Measurements from ENCODE around the gene LTO1. TPM values are rescaled to one million over a fixed set of nuclear protein-coding genes. Genes with fewer than 3 reads are reported as not detected.

LTO1 gene
- total RNA-seq (10 to 100 TPM; 11.2 to 17.5 TPM), polyA plus RNA-seq (ENCODE audit: insufficient read length in 2 of 2) (10 to 100 TPM; 21.5 to 36.6 TPM)
- long read RNA-seq, donor 1, partial matches to known transcripts: 0 of 8 reads
- long read RNA-seq, donor 1, other reads (novel, unspliced or antisense): 0 of 8 reads
- long read RNA-seq, donor 2, partial matches to known transcripts: 0 of 2 reads
- long read RNA-seq, donor 2, other reads (novel, unspliced or antisense): 0 of 2 reads
- long read RNA-seq, donor 3, partial matches to known transcripts: 0 of 2 reads
- long read RNA-seq, donor 3, other reads (novel, unspliced or antisense): 0 of 2 reads
- long read RNA-seq, donor 4, partial matches to known transcripts: 0 of 5 reads
- long read RNA-seq, donor 4, other reads (novel, unspliced or antisense): 0 of 5 reads

DNA sequence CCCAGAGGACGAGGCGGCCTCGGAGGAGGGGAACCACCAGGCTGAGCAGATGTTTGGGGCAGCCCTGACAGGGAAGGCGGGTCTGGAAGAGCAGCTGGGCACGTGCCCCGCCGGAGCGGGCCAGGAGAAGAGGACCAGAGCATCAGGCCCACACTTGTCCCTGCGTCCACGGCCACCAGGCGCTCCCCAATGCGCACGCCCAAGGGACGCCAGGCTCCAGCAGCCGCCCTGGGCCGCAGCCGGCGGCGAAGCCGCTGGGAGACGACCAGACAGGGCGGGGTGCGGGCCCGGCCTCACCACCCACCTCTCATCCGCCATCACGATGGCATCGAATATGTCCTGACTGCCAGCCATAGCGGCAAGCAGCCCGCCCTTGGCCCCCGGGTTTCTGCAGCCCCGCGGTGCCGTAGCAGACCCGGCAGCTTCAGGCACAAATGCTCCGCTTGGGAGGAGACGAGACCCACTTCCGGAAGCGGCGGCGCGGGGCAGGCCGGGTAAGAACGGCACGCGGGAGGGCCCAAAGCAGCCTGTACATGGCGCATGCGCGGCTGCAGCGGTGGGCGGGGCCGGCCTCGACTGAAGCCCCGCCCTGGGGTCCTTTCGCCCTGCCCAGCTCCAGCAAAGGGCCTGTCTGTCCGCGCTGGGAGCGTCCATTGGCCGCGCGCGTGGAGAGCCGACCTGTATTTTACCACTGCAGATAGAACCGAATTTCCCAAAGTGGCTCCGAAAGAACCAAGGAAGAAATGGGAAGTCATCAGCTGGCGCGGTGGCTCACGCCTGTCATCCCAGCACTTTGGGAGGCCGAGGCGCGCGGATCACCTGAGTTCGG is at the start of gene LTO1:
LTO1 (minus strand) TSS at position 468 of the 829 bp plus-strand sequence; CDS start at position 354, 114 bp downstream.
- WGBS (ENCODE audit: insufficient coverage): 4% methylated on average over 72 of the region's 72 CpGs
- peaks cover 26% of the 10 kb centered on the region for H3K4me1 ChIP-seq (ENCODE audit: control insufficient read depth, insufficient read depth, low read length)
- H3K4me3 ChIP-seq (ENCODE audit: low read depth, low read length): peak within 1 kb of the TSS; percentile 92
- no peaks in the 10 kb centered on the region for H3K9me3 ChIP-seq (ENCODE audit: control insufficient read depth, insufficient read depth, low read length)
- peak within 1 kb of the TSS; percentile 33 for H3K27ac ChIP-seq (ENCODE audit: low read depth, low read length)
- no peaks in the 10 kb centered on the region for H3K27me3 ChIP-seq (ENCODE audit: control insufficient read depth, insufficient read depth, low read length)
- H3K36me3 ChIP-seq (ENCODE audit: control insufficient read depth, insufficient read depth, low read length): peaks cover 16% of the 10 kb centered on the region
- DNase-seq (ENCODE audit: low read depth in 4 of 6, low spot score in 6 of 6): peak; percentile 86 to 99 (median 94)

- WGBS (ENCODE audit: insufficient coverage): 55% methylated on average over 9 of the region's 9 CpGs
- Histone ChIP-seq H3K4me1 (ENCODE audit: control insufficient read depth, insufficient read depth, low read length) (peaks cover 14% of the 10 kb centered on the region), H3K4me3 (ENCODE audit: low read depth, low read length) (no peak overlapping the region), H3K27ac (ENCODE audit: low read depth, low read length) (no peak overlapping the region), H3K36me3 (ENCODE audit: control insufficient read depth, insufficient read depth, low read length) (no peaks in the 10 kb centered on the region), H3K9me3 (ENCODE audit: control insufficient read depth, insufficient read depth, low read length) (no peaks in the 10 kb centered on the region), H3K27me3 (ENCODE audit: control insufficient read depth, insufficient read depth, low read length) (peaks cover 38% of the 10 kb centered on the region)
- DNase-seq (ENCODE audit: low read depth in 4 of 6, low spot score in 6 of 6): no peak
Observed at GRCh38 chr11:69721745-69722144, 46.6 kb upstream of the LTO1 start.

DNA sequence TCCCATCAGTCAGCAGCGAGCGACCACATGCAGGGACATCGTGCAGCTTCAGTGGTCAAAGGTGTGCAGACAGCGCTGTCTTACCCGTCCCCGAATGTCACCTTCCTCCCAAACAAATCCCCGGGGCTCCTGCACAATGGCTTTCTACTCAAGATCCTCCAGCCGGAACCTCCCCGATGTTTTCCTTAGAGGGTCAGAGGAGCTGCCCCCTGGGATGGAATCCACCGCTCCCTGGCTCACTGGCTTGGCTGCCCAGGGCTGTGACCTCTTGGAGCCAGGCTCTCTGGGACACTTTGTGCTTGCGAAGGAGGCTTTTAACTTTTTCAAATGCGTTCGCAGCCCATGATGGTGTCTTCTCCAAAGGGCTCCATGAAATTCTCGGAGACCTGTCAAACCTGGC is 46.0 kb upstream of the LTO1 start:
- no peak for DNase-seq (ENCODE audit: low read depth in 4 of 6, low spot score in 6 of 6)
- H3K36me3 ChIP-seq (ENCODE audit: control insufficient read depth, insufficient read depth, low read length): no peaks in the 10 kb centered on the region
- H3K27me3 ChIP-seq (ENCODE audit: control insufficient read depth, insufficient read depth, low read length): peaks cover 33% of the 10 kb centered on the region
- no peak overlapping the region for H3K4me3 ChIP-seq (ENCODE audit: low read depth, low read length)
- WGBS (ENCODE audit: insufficient coverage): 42% methylated on average over 14 of the region's 14 CpGs
- no peak overlapping the region for H3K27ac ChIP-seq (ENCODE audit: low read depth, low read length)
- H3K4me1 ChIP-seq (ENCODE audit: control insufficient read depth, insufficient read depth, low read length): peaks cover 14% of the 10 kb centered on the region
- H3K9me3 ChIP-seq (ENCODE audit: control insufficient read depth, insufficient read depth, low read length): no peaks in the 10 kb centered on the region

- Histone ChIP-seq H3K27me3 (ENCODE audit: control insufficient read depth, insufficient read depth, low read length) (peaks cover 33% of the 10 kb centered on the region), H3K9me3 (ENCODE audit: control insufficient read depth, insufficient read depth, low read length) (no peaks in the 10 kb centered on the region), H3K4me3 (ENCODE audit: low read depth, low read length) (no peak overlapping the region), H3K4me1 (ENCODE audit: control insufficient read depth, insufficient read depth, low read length) (peaks cover 14% of the 10 kb centered on the region), H3K27ac (ENCODE audit: low read depth, low read length) (no peak overlapping the region), H3K36me3 (ENCODE audit: control insufficient read depth, insufficient read depth, low read length) (no peaks in the 10 kb centered on the region)
- 80% methylated on average over 7 of the region's 8 CpGs for WGBS (ENCODE audit: insufficient coverage)
- no peak for DNase-seq (ENCODE audit: low read depth in 4 of 6, low spot score in 6 of 6)
Observed at GRCh38 chr11:69718912-69719311, 43.8 kb upstream of the LTO1 start.

- Histone ChIP-seq H3K9me3 (ENCODE audit: control insufficient read depth, insufficient read depth, low read length) (no peaks in the 10 kb centered on the region), H3K27ac (ENCODE audit: low read depth, low read length) (no peak overlapping the region), H3K36me3 (ENCODE audit: control insufficient read depth, insufficient read depth, low read length) (no peaks in the 10 kb centered on the region), H3K4me1 (ENCODE audit: control insufficient read depth, insufficient read depth, low read length) (peaks cover 14% of the 10 kb centered on the region), H3K4me3 (ENCODE audit: low read depth, low read length) (no peak overlapping the region), H3K27me3 (ENCODE audit: control insufficient read depth, insufficient read depth, low read length) (peaks cover 33% of the 10 kb centered on the region)
- WGBS (ENCODE audit: insufficient coverage): 5% methylated on average over 13 of the region's 13 CpGs
- DNase-seq (ENCODE audit: low read depth in 4 of 6, low spot score in 6 of 6): peak in 2 of 6 donors; percentile 34 to 69
Observed at GRCh38 chr11:69718147-69718546, 43.0 kb upstream of the LTO1 start.

- no peak overlapping the region for H3K4me3 ChIP-seq (ENCODE audit: low read depth, low read length)
- H3K27ac ChIP-seq (ENCODE audit: low read depth, low read length): no peak overlapping the region
- no peak for DNase-seq (ENCODE audit: low read depth in 4 of 6, low spot score in 6 of 6)
- H3K9me3 ChIP-seq (ENCODE audit: control insufficient read depth, insufficient read depth, low read length): no peaks in the 10 kb centered on the region
- 71% methylated on average over 3 of the region's 6 CpGs for WGBS (ENCODE audit: insufficient coverage)
- peaks cover 32% of the 10 kb centered on the region for H3K27me3 ChIP-seq (ENCODE audit: control insufficient read depth, insufficient read depth, low read length)
- peaks cover 18% of the 10 kb centered on the region for H3K4me1 ChIP-seq (ENCODE audit: control insufficient read depth, insufficient read depth, low read length)
- H3K36me3 ChIP-seq (ENCODE audit: control insufficient read depth, insufficient read depth, low read length): no peaks in the 10 kb centered on the region
Observed at GRCh38 chr11:69716891-69717747, 42.0 kb upstream of the LTO1 start.

DNA sequence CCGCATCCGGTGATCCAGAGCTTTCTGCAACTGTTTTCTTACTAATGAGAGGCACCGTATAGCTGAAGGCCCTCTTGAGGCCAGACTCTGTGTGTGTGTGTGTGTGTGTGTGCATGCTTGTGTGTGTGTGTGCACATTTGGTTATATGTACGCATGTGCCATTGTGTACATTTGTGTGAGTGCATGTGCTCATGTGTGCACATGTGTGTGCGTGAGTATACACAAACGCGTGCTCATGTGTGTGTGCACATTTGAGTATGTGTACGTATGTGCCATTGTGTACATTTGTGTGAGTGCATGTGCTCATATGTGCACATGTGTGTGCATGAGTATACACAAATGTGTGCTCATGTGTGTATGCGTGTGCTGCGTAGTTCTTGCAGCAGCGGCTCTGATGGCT is 40.9 kb upstream of the LTO1 start:
- no peak for DNase-seq (ENCODE audit: low read depth in 4 of 6, low spot score in 6 of 6)
- Histone ChIP-seq H3K36me3 (ENCODE audit: control insufficient read depth, insufficient read depth, low read length) (no peaks in the 10 kb centered on the region), H3K27ac (ENCODE audit: low read depth, low read length) (no peak overlapping the region), H3K4me3 (ENCODE audit: low read depth, low read length) (no peak overlapping the region), H3K27me3 (ENCODE audit: control insufficient read depth, insufficient read depth, low read length) (peaks cover 22% of the 10 kb centered on the region), H3K9me3 (ENCODE audit: control insufficient read depth, insufficient read depth, low read length) (no peaks in the 10 kb centered on the region), H3K4me1 (ENCODE audit: control insufficient read depth, insufficient read depth, low read length) (peaks cover 14% of the 10 kb centered on the region)
- 88% methylated on average over 11 of the region's 11 CpGs for WGBS (ENCODE audit: insufficient coverage)

DNA sequence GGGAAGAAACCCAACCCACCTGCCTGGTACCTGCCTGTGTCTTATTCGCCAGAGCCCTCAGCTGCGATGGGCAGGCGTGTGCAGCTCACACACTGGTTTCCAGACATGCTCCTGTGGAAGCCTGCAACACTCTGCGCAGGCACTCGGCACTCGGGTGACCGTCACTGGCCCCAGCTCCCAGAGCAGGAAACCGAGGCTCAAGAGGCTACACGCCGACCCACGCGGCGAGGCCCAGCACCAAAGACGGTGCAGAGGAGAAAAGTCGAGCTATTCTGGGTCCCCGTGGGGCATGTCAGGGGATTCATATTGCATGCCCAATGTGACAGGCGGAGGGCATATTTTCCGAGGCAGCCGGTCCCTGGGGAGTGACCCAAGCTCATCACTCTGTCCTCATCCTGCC is 40.3 kb upstream of the LTO1 start:
- no peak overlapping the region for H3K27ac ChIP-seq (ENCODE audit: low read depth, low read length)
- H3K36me3 ChIP-seq (ENCODE audit: control insufficient read depth, insufficient read depth, low read length): no peaks in the 10 kb centered on the region
- H3K27me3 ChIP-seq (ENCODE audit: control insufficient read depth, insufficient read depth, low read length): peaks cover 21% of the 10 kb centered on the region
- H3K4me3 ChIP-seq (ENCODE audit: low read depth, low read length): no peak overlapping the region
- H3K4me1 ChIP-seq (ENCODE audit: control insufficient read depth, insufficient read depth, low read length): peaks cover 14% of the 10 kb centered on the region
- WGBS (ENCODE audit: insufficient coverage): 88% methylated on average over 19 of the region's 19 CpGs
- no peaks in the 10 kb centered on the region for H3K9me3 ChIP-seq (ENCODE audit: control insufficient read depth, insufficient read depth, low read length)
- DNase-seq (ENCODE audit: low read depth in 4 of 6, low spot score in 6 of 6): no peak
